ENCODE data around the gene NR2E3.

NR2E3 gene

GRCh38 chr15:71791975-71792374 lies 18.4 kb upstream of the NR2E3 start:
- no peak for DNase-seq (ENCODE audit: low read depth)

DNA sequence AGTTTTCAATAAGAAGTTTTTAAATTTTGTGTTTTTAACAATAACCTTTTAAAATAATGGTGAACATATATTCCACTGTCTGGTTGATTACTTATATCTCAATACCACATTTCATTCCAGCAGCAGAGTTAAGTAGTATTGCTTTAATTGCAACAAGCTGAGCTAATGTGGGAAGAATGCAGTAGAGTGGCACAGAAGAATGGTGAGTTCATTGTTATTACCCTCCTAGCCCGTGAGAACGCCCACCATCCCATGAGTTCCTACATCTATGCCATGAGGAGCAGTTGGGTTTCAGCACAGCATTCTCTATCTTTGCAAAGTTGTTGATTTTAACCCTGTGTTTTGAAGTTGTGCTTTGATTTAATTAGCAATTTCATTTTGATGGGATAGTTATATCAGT lies 17.8 kb upstream of the NR2E3 start:
- no peak for DNase-seq (ENCODE audit: low read depth)

GRCh38 chr15:71798641-71799040 lies 11.7 kb upstream of the NR2E3 start:
- no peak for DNase-seq (ENCODE audit: low read depth)

- DNase-seq (ENCODE audit: low read depth): no peak
These were observed 10.2 kb upstream of the NR2E3 start for GRCh38 chr15:71800190-71800589.

DNA sequence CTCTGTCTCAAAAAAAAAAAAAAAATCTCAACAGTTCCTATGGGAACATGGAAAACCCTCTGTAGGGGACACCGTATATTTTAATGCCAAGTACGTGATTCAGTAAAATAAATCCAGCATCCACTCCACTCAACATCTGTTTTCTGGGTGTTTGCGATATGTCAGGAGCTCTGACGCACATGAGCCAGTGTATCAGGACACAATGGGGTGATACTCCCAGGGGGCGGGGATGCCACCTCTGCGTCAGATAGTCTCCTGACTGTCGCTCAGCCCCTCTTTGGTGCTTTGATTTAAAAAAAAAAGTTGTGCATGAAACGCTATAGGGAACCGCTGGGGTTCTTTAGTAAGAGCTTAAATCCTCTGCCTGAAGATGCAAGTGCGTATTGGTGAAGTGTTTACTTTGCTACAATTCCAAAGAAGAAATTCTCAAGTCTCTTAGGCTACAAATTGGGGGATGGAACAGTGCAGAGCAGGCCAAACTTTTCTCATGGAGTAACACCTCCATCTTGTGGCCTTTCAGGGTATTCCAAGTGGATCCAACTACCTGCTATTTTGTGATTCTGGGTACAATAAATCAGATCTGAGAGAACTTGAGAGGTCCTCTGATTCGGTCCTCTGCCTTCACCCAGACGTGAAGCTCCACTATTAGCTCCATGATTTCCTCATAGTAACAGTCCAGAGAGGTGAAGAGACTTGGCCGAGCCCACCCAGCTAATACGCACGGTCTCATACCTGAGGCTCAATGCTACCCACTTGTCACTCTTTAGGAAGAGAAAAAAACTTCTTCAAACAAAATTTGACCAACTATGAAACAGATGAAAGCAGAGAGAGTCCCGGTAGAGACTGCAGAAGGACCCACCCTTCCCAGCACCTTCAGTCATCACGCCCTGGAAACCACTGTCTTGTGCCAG lies 9.3 kb upstream of the NR2E3 start:
- no peak for DNase-seq (ENCODE audit: low read depth)

- DNase-seq (ENCODE audit: low read depth): no peak
These were observed 8.3 kb upstream of the NR2E3 start for GRCh38 chr15:71801935-71802655.

GRCh38 chr15:71802770-71803169 lies 7.6 kb upstream of the NR2E3 start:
- DNase-seq (ENCODE audit: low read depth): no peak

- DNase-seq (ENCODE audit: low read depth): no peak
These were observed 6.1 kb upstream of the NR2E3 start for GRCh38 chr15:71804226-71804625.

- DNase-seq (ENCODE audit: low read depth): no peak
These were observed 5.5 kb upstream of the NR2E3 start for GRCh38 chr15:71804695-71805470.

DNA sequence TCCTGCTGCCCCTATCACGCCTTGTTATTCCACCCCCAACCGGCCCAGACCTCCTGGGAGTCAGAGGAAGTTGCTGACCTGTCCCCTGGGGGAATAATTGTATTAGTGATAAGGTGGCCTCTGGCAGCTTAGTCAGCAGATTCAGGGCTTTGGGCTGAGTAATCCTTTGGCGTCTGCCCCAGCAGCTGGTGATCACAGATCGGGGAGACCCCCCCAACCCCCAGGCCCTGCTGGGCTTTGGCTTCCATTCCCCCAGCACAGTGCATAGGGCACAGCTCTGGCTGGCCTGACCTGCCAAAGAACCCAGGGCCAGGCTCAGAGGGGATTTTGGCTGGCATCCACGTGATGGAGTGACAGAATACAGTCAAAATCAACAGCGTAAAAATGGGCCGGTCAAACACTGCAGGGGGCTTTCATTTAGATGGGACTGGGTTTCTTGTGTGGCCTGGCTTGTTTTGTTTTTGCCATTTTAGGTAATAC lies 3.9 kb upstream of the NR2E3 start:
- no peak for DNase-seq (ENCODE audit: low read depth)

- DNase-seq (ENCODE audit: low read depth): no peak
These were observed 3.2 kb upstream of the NR2E3 start for GRCh38 chr15:71807125-71807629.

DNA sequence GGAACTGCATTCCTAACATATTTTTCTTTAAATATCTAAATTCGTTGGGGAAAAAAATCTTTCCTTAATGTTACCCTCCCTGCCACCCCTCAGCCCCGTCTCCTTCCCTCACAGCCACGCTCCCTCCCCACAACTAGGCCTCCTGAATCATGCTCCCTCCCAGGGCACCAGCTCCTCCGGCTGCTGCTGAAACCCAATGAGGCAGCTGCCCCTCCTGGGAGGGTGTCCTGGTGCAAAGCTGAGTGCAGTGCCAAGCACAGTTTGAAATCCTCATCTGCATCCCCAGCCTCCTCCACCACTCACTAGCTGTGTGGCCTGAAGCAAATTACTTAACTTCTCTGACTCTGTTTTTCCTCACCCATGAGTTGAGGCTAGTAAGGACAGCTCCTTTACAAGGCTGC lies 2.7 kb upstream of the NR2E3 start:
- no peak for DNase-seq (ENCODE audit: low read depth)

DNA sequence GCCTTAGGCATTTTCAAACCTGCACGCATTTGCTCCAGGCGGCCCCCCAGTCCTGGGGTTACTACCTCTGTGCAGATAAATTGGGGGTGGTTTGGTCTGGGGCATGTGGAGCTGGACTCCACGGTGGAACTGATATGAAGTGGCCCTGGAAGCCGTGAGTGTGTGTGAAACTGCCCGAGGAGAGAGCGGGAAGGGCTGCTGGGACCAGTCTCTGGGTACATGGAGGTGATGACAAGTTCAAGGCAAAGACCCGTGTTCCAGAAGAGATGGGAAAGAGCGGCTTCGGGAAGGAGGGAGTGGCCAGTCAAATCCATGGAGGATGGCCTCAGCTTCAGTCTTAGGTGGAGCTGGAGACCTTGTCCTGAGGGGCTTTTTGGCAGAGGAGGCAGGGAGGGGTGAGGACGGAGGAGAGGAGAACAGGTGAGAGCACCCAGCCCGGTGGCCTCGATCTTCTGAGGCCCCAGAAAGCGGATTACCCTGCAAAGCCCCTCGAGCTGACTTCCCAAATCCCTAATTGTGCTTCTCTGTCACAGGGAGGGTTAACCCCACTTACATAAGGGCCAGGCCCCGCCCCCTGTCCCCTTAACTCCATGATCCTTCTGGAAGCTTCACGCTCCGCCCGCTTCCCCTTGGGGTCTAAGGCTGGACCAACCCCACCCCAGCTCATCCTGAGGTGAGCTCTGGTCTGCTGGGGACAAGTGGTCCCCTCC lies 1.9 kb upstream of the NR2E3 start:
- DNase-seq (ENCODE audit: low read depth): no peak

DNA sequence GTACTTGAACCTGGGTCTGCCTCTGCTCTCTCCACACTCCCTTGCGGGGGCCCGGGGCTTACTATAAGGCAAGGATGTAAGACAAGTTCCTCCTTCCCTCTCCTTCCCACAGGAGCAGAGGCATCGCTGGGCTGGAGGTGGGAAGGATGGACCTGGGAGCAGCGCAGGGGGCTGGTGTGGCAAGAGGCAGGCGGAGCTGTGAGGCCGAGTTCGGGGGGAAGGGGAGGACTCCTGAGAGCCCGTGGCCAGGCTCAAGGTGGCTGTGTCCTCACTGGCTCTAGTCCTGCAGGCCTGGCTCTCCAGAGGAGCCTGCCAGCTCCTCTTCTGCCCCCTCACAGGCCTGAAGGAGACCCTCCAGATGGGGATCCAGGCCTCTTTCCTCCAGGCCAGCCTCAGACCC lies 1.0 kb upstream of the NR2E3 start:
- DNase-seq (ENCODE audit: low read depth): no peak

- no peak for DNase-seq (ENCODE audit: low read depth)
These were observed 832 bp downstream of the NR2E3 start for GRCh38 chr15:71811036-71811736.

- no peak for DNase-seq (ENCODE audit: low read depth)
These were observed 1.7 kb downstream of the NR2E3 start for GRCh38 chr15:71811752-71812735.

DNA sequence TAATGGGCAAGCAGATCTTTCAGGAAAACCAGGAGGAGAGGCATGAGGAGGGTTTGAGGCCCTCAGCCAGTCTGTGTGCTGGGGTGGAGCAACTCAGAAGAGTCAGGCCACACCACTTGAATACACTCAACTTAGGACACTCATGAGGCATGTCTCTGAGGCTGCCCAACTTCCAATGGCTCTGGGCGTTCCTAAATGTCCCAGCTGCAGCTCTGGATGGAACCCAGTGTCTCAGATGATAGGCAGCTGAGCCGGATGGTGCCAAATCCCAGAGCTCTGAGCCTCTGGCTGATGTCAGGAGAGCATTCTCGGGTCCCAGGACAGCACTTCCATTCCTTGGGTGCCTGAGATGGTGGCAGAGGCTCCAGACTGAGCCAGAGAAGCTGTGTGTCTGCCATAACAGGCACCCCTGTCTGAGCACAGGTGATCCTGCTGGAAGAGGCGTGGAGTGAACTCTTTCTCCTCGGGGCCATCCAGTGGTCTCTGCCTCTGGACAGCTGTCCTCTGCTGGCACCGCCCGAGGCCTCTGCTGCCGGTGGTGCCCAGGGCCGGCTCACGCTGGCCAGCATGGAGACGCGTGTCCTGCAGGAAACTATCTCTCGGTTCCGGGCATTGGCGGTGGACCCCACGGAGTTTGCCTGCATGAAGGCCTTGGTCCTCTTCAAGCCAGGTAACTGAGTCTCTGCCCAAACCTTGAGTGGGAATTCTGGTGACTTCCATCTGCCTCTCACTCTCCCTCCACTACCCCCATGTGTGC lies 2.8 kb downstream of the NR2E3 start:
- no peak for DNase-seq (ENCODE audit: low read depth)

DNA sequence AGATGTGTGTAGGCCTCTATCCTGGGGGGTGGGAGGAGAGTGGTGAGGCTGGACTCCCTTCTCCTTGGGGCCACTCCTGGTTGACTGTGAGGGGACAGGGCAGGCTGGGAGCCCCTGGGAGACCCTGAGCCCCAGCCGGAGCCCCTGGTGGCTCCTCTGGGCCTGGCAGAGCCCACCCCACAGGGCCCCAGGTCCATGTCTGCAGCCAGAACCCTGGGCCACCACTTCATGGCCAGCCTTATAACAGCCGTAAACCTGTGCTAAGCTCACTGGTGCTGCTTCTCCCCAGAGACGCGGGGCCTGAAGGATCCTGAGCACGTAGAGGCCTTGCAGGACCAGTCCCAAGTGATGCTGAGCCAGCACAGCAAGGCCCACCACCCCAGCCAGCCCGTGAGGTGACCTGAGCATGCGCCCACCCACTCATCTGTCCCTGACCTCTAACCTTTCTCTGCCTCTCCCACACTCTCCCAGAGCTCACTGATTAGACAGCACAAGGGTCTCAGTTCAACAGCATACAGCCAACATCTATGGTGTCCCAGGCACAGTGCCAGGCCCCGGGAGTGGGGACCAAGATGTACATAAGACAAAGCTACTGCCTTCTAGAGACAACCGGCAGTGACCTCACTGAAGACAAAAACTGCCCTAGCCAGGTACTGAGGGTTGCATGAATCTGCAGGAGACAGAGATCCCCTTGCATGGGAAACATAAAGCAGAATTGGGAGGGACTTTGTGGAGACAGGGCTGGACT lies 3.5 kb downstream of the NR2E3 start:
- DNase-seq (ENCODE audit: low read depth): no peak
